NCI-H146 treated with DMSO at 0.1 percent for 48 hours (cell line): ENCODE results near the gene CGB2.
"Not testable (repeated sequence)": the region's sequence is repeated elsewhere in the genome, so short reads cannot be mapped to it uniquely, and the experiment has no call there.

Experiments
- DNase-seq: peaks from one replicate; lab custom pipeline; 2025; ENCODE audit not compliant: unreplicated experiment; lab: John Stamatoyannopoulos, UW

Gene CGB2

GRCh38 chr19:49009828-49010227 is 21.9 kb upstream of the CGB2 start:
- DNase-seq: no peak

GRCh38 chr19:49010453-49010852 is 21.2 kb upstream of the CGB2 start:
- no peak for DNase-seq

DNA sequence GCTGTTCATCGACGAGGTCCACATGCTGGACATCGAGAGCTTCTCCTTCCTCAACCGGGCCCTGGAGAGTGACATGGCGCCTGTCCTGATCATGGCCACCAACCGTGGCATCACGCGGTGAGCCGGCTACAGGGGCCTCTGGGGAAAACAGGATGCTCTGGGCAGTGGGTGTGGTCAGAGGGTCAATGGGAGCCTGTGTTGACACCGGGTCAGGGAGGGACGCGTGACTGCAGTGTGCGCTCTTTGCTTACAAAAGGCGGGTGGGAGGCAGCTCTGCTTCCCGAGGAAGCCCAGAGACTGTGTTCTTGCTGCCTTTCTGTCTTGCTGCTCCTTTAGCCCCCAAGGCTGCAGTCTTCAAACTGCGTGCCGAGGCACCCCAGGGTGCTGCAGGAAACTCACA is 20.5 kb upstream of the CGB2 start:
- DNase-seq: no peak

DNA sequence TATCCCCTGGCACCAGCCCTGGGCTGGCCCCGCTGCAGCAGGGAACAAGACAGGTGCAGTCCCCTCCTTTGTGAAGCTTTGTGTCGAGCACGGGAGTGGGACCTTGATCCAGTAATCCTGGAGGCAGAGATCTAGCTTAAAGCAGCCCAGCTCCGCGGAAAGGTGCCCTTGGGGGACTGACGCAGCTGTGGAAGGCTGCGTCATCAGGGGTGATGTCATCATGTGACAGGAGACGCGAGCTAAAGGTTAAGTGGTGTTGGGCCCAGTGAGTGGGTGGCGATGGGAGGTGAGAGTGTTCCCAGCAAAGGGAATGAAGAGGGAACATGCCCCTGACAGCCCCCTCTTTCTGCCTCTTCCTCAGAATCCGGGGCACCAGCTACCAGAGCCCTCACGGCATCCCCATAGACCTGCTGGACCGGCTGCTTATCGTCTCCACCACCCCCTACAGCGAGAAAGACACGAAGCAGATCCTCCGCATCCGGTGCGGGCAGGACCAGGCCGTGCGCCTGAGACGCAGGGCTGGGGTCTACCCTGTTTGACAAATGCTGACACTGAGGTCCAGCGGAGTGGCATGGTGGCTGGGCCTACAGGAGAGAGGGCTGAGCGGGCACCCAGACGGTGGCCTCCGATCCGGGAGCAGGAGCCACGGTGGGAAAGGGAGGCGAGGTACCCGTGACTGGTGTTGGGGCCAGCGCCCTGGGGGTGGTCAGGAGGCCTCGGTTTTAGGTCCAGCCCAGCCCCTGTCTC is 17.4 kb upstream of the CGB2 start:
- DNase-seq: no peak

- no peak for DNase-seq
These were observed 16.8 kb upstream of the CGB2 start for GRCh38 chr19:49014870-49015255.

DNA sequence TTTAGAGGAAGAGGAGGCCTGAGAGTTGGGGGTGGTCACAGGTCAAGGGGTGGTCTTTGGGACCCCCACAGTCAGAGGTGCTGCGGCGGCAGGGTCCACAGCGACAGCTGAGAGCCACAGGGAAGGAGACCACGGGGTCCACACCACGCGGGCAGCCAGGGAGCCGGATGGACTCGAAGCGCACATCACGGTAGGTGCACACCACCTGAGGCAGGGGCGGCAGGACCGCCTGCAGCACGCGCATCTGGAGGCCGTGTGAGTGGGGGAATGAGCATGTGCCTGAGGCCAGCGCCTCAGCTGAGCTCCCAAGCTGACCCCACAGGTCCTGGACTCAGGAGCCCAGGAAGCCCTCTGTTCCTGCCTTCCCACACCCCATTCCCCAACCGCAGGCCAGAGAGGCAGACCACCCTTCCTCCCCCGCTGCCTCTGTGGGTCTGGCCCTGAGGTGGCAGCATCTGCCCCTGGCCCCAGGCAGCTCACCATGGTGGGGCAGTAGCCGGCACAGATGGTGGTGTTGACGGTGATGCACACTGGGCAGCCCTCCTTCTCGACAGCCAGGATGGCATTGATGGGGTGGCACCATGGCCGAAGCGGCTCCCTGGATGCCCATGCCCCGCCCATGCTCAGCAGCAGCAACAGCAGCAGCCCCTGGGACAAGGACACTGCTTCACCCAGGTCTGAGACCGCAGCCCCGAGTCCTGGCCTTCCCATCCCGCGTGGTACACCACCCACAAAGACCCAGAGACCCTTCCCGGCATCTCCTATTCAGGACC is 15.4 kb upstream of the CGB2 start:
- DNase-seq: no peak

DNA sequence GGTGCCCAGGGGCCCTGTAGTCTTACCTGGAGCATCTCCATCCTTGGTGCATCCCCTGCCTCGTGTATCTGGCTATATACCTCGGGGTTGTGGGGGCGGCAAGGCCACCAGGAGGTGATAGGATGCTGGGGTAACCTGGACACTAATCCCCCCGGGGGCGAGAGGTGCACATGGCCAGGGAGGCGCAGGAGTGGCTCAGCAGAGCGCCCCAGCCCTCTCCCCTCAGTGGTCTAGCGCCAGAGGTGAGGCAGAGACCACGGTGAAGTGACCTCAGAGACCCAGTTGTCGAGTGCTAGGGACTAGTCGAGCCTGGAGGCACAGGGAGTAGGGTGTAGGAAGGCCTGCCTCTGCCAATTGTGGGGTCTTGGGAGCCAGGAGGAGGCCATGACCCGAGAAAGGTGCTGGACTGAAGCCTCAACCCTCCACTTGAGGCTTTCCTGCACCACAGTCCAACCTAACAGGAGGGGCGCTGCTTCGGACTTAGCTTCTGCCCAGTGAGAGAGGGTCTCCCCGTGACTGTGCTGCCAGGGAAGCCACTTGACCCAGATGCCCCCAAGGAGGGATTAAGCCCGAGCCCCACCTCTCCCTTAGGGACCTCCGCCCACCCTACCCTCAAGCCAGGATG is 14.5 kb upstream of the CGB2 start, which contains the start of gene LHB:
Gene LHB, minus strand, starts transcription at position 51 of the 625 bp plus-strand sequence. Its CDS starts 10 bp downstream, at position 41.
- DNase-seq: no peak

DNA sequence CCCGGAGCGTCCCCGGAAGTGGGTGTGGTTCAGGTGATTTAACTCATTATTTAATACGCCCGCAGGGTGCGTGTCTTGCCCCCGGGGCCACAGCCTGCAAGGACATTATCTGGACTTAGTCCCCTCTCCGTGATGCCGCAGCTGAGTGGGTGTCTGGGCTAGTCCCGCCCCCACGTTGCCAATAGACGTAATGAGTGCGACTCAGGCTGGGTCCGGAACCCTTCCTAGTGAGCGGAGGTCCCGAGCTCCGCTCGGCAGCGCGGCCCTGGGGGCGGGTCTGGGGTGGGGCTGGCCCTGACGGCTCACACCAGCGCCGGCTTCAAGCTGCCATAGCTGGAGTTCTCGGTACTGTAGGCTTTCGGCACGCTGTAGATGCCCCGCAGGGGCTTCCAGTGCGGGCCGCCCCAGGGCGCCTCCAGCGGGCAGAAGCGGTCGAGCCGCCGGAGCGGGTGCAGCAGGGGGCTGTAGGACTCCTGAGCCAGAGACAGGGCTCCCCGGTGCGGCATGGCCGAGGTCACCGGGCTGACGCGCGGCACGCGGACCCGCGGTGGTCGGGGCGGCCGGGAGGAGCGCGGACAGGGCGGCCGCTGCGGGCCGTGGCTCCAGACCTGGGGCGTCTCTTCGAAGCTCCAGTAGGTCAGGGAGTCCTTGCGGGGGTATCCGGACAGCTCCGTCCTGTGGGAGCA is 13.9 kb upstream of the CGB2 start:
- DNase-seq: peak; percentile 46

DNA sequence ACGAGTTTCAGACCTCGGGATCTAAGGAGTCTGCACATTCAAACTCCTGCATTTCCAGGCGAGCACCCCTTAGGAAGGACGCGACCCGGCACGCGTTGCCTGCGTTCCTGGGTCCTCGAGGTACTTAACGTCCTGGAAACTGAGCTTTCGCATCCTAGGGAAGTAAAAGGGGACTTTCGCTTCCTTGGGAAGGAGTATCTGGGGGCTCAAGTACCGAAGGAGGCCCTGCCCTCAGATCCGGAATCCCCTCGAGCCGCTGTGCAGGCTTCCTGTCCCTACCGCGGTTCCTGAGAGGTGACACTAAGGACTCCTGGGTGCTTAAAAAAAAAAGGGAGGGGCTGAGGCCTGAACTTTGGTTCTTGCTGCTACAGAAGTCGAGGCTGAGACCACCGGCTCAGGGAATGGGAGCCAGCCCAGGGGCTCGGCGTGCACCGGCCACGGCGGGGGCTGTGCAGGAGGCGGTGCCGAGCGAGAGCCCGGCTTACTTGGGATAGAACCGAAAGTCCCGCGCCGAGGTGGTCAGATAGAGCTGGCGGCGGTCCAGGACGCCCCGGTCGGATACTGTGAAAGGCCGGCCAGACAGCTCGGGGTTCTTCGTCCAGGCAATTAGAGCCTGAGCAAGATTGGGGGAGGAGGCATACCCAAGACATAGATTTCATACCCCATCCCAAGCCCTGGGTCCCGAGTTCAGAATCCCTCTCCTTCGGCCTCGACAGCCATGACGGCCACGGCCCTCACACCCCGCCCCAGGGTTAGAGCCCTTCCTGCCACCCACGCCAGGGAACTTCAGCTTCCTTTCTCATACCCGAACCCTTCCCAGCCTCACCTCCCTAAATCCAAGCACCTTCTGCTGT is 13.1 kb upstream of the CGB2 start:
- not testable (repeated sequence) for DNase-seq

- DNase-seq: peak; percentile 20
These were observed 12.3 kb upstream of the CGB2 start for GRCh38 chr19:49019242-49019932.

- DNase-seq: no peak
These were observed 11.3 kb upstream of the CGB2 start for GRCh38 chr19:49020342-49020741.

DNA sequence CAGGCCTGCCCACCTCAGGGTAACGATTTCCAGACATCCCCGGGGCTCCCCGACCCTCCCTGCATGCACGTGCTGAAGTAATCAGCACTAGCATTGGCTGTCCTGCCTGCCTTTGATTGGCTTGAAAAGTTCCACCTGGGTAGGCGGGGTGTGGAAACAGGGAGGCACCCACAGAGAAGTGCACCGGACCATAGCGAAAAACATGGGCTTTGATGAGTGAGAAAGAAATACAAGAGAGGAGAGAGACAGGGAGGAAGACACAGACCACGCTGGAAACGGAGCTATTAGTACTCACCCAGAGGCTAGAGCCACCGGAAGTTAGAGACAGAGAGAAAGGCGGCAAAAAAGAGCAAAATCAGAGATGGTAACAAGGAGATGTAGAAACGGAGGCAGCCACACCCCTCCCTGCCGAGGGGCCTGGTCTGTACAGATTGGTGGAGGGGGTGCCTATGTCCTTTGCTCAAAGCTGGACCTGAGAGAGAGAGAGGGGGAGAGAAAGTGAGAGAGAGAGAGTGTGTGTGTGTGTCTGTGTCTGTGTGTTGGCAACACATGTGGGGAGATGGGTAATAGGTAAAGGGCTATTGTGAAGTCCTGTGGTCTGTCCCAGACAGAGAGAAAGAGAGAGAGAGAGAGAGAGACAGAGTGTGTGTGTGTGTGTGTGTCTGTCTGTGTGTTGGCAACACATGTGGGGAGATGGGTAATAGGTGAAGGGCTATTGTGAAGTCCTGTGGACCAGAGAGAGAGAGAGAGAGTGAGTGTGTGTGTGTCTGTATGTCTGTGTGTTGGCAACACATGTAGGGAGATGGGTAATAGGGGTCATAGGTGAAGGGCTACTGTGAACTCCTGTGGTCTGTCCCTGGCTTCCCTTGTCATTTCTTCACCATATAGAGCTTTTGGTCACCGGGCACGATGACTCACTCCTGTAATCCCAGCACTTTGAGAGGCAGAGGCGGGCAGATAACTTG is 10.5 kb upstream of the CGB2 start:
- DNase-seq: no peak

DNA sequence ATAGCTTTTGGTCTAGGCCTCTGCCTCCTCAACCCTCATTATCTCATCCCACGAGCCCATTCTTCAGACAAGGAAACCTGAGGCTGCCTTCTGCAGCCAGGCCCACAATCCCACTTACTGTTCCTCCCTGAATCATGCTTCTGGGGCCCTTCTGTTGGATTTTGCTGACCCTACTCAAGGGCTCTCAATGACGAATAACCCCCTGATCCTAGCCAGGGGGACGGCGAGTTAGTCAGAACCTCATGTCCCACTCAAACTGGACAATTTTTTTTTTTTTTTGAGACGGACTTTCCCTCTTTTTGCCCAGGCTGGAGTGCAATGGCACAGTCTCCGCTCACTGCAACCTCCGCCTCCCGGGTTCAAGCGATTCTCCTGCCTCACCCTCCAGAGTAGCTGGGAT is 9.6 kb upstream of the CGB2 start:
- DNase-seq: no peak

DNA sequence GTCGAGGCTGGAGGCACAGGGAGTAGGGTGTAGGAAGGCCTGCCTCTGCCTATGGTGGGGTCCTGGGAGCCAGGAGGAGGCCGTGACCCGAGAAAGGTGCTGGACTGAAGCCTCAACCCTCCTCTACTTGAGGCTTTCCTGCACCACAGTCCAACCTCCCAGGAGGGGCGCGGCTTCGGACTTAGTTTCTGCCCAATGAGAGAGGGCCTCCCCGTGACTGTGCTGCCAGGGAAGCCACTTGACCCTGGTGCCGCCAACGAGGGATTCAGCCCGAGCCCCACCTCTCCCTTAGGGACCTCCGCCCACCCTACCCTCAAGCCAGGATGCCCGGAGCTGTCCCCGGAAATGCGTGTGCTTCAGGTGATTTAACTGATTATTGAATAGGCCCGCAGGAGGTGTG is 7.5 kb upstream of the CGB2 start, which contains the start of gene CGB3:
Gene CGB3, minus strand, starts transcription at position 101 of the 400 bp plus-strand sequence. CDS start 362 bp downstream, outside the sequence.
- not testable (repeated sequence) for DNase-seq

DNA sequence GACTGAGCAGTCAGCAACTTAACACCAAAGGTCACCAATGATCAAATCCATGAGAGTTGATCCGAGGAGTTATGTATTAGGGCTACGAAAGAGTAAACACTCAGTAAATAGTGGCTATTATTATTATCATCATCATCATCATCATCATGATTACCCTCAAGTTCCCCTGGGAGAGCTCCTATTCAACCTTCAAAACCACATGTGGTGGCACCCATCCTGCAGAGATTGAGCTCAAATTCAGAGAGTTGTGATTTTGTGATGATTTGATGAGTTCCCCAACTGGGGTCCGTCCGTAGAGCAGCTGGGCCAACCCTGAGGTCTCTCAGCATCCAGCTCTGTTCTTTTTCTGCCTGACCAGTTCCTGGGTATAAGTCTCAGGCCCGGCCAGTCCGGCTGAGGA is 6.6 kb upstream of the CGB2 start:
- DNase-seq: not testable (repeated sequence)

GRCh38 chr19:49025599-49025998 is 6.1 kb upstream of the CGB2 start:
- not testable (repeated sequence) for DNase-seq

DNA sequence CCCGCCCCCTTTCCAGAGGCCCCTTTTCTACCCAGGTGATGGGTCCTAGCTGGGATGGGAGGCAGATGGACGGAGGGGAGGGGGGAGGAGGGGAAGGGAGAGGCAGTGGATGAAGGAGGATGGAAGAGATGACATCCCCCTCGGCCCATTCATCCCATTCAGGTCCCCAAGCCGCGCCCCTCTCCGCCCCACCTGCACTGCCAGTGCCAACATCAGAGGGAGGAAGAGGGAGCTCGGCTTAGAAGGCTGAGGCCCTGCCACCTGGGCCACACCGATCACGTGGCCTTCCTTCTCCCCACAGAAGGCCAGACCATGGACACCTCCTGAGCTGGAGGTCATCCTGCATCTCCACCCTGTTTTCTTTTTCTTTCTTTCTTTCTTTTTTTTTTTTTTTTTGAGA is 3.0 kb upstream of the CGB2 start:
- DNase-seq: not testable (repeated sequence)

DNA sequence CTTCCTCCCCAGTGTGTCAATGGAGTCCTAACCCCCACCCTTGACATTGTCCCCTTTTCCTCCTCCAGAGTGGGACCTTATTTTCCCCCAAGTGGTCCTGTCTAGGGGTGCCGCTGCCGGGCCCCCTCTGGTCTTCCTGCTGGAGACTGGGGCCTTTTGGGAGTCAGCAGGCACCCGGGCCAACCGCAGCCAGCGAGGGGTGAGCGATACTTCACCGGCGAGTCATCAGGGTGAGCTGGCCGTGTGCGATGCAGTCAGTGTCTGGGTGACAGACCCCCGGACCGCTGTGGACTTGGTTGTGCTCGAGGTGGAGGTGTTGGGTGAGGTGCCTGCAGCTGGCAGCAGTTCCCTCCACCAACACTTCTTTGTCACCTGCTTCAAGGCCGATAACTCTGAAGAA is 1.9 kb upstream of the CGB2 start:
- DNase-seq: not testable (repeated sequence)
